Measurements from ENCODE around the gene GINS3.
"Not testable (repeated sequence)": the region's sequence is repeated elsewhere in the genome, so short reads cannot be mapped to it uniquely, and the experiment has no call there.

GINS3 gene

GRCh38 chr16:58379736-58380135 is 12.5 kb upstream of the GINS3 start:
- no peaks in the 10 kb centered on the region for H3K9me3 ChIP-seq (ENCODE audit: low read depth, low read length)
- DNase-seq (ENCODE audit: low read depth, low spot score), result no peak
- no peak overlapping the region for H3K9ac ChIP-seq (ENCODE audit: insufficient read length)
- H3K4me3 ChIP-seq, result no peak overlapping the region
- TF ChIP-seq EZH2 (IDR thresholded peaks at IDR 0.05) (no peak), POLR2AphosphoS5 (IDR thresholded peaks at IDR 0.05; ENCODE audit: borderline replicate concordance, low read depth, low read length) (no peak), FOXP2 (optimal IDR thresholded peaks at IDR 0.05; ENCODE audit: control extremely low read depth, extremely low read length, insufficient read depth) (no peak)
- no peak overlapping the region for H3K27ac ChIP-seq
- no peaks in the 10 kb centered on the region for H3K36me3 ChIP-seq (ENCODE audit: insufficient read depth, low read length)

GRCh38 chr16:58381661-58382060 is 10.6 kb upstream of the GINS3 start:
- Histone ChIP-seq H3K27ac (no peak overlapping the region), H3K36me3 (ENCODE audit: insufficient read depth, low read length) (no peaks in the 10 kb centered on the region)
- no peak for TF ChIP-seq EZH2 (IDR thresholded peaks at IDR 0.05)
- no peak for TF ChIP-seq FOXP2 (optimal IDR thresholded peaks at IDR 0.05; ENCODE audit: control extremely low read depth, extremely low read length, insufficient read depth)
- TF ChIP-seq POLR2AphosphoS5 (IDR thresholded peaks at IDR 0.05; ENCODE audit: borderline replicate concordance, low read depth, low read length), result no peak

GRCh38 chr16:58384437-58385055 is 7.7 kb upstream of the GINS3 start:
- no peaks in the 10 kb centered on the region for H3K9me3 ChIP-seq (ENCODE audit: low read depth, low read length)
- no peak overlapping the region for H3K27ac ChIP-seq
- H3K36me3 ChIP-seq (ENCODE audit: insufficient read depth, low read length), result no peaks in the 10 kb centered on the region
- no peak overlapping the region for H3K4me3 ChIP-seq
- DNase-seq (ENCODE audit: low read depth, low spot score), result no peak
- H3K9ac ChIP-seq (ENCODE audit: insufficient read length), result no peak overlapping the region
- TF ChIP-seq POLR2AphosphoS5 (IDR thresholded peaks at IDR 0.05; ENCODE audit: borderline replicate concordance, low read depth, low read length), result no peak
- no peak for TF ChIP-seq FOXP2 (optimal IDR thresholded peaks at IDR 0.05; ENCODE audit: control extremely low read depth, extremely low read length, insufficient read depth)
- no peak for TF ChIP-seq EZH2 (IDR thresholded peaks at IDR 0.05)

More at GRCh38 chr16:58381661-58382060, 10.6 kb upstream of the GINS3 start:
- no peak overlapping the region for H3K9ac ChIP-seq (ENCODE audit: insufficient read length)
- DNase-seq (ENCODE audit: low read depth, low spot score), result no peak
- no peaks in the 10 kb centered on the region for H3K9me3 ChIP-seq (ENCODE audit: low read depth, low read length)
- no peak overlapping the region for H3K4me3 ChIP-seq

GRCh38 chr16:58385218-58385773 is 7.0 kb upstream of the GINS3 start:
- Histone ChIP-seq H3K36me3 (ENCODE audit: insufficient read depth, low read length) (no peaks in the 10 kb centered on the region), H3K9ac (ENCODE audit: insufficient read length) (no peak overlapping the region), H3K27ac (no peak overlapping the region), H3K4me3 (no peak overlapping the region), H3K9me3 (ENCODE audit: low read depth, low read length) (no peaks in the 10 kb centered on the region)
- TF ChIP-seq EZH2 (IDR thresholded peaks at IDR 0.05) (no peak), FOXP2 (optimal IDR thresholded peaks at IDR 0.05; ENCODE audit: control extremely low read depth, extremely low read length, insufficient read depth) (no peak), POLR2AphosphoS5 (IDR thresholded peaks at IDR 0.05; ENCODE audit: borderline replicate concordance, low read depth, low read length) (no peak)
- DNase-seq (ENCODE audit: low read depth, low spot score), result no peak

- Histone ChIP-seq H3K36me3 (ENCODE audit: insufficient read depth, low read length) (no peaks in the 10 kb centered on the region), H3K9ac (ENCODE audit: insufficient read length) (no peak overlapping the region), H3K9me3 (ENCODE audit: low read depth, low read length) (no peaks in the 10 kb centered on the region), H3K4me3 (no peak overlapping the region), H3K27ac (no peak overlapping the region)
- no peak for TF ChIP-seq POLR2AphosphoS5 (IDR thresholded peaks at IDR 0.05; ENCODE audit: borderline replicate concordance, low read depth, low read length)
- no peak for DNase-seq (ENCODE audit: low read depth, low spot score)
Observed at GRCh38 chr16:58389724-58390123, 2.5 kb upstream of the GINS3 start.

- no peaks in the 10 kb centered on the region for H3K9me3 ChIP-seq (ENCODE audit: low read depth, low read length)
- H3K9ac ChIP-seq (ENCODE audit: insufficient read length), result peak overlapping the region; percentile 91
- TF ChIP-seq EZH2 (IDR thresholded peaks at IDR 0.05), result no peak
- TF ChIP-seq FOXP2 (optimal IDR thresholded peaks at IDR 0.05; ENCODE audit: control extremely low read depth, extremely low read length, insufficient read depth), result no peak
- TF ChIP-seq POLR2AphosphoS5 (IDR thresholded peaks at IDR 0.05; ENCODE audit: borderline replicate concordance, low read depth, low read length), result no peak
- peak overlapping the region; percentile 67; the same call in 1 of the 2 replicates for H3K27ac ChIP-seq
- peak overlapping the region; percentile 91 for H3K4me3 ChIP-seq
- DNase-seq (ENCODE audit: low read depth, low spot score), result no peak
- H3K36me3 ChIP-seq (ENCODE audit: insufficient read depth, low read length), result no peaks in the 10 kb centered on the region
Observed at GRCh38 chr16:58393138-58393504, 850 bp downstream of the GINS3 start.

GRCh38 chr16:58396897-58397296 is 4.6 kb downstream of the GINS3 start:
- H3K27ac ChIP-seq; DNase-seq (ENCODE audit: low read depth, low spot score); H3K9me3 ChIP-seq (ENCODE audit: low read depth, low read length); H3K36me3 ChIP-seq (ENCODE audit: insufficient read depth, low read length); H3K4me3 ChIP-seq; H3K9ac ChIP-seq (ENCODE audit: insufficient read length): not testable (repeated sequence)

- Histone ChIP-seq H3K9ac (ENCODE audit: insufficient read length) (no peak overlapping the region), H3K27ac (no peak overlapping the region), H3K9me3 (ENCODE audit: low read depth, low read length) (no peaks in the 10 kb centered on the region; the same call in 1 of the 2 replicates), H3K4me3 (no peak overlapping the region), H3K36me3 (ENCODE audit: insufficient read depth, low read length) (peaks cover 9% of the 10 kb centered on the region)
- TF ChIP-seq EZH2 (IDR thresholded peaks at IDR 0.05) (no peak), FOXP2 (optimal IDR thresholded peaks at IDR 0.05; ENCODE audit: control extremely low read depth, extremely low read length, insufficient read depth) (no peak), POLR2AphosphoS5 (IDR thresholded peaks at IDR 0.05; ENCODE audit: borderline replicate concordance, low read depth, low read length) (no peak)
- no peak for DNase-seq (ENCODE audit: low read depth, low spot score)
Observed at GRCh38 chr16:58399718-58400633, 7.7 kb downstream of the GINS3 start.

- H3K9me3 ChIP-seq (ENCODE audit: low read depth, low read length); H3K9ac ChIP-seq (ENCODE audit: insufficient read length); H3K27ac ChIP-seq; DNase-seq (ENCODE audit: low read depth, low spot score); H3K36me3 ChIP-seq (ENCODE audit: insufficient read depth, low read length); H3K4me3 ChIP-seq: not testable (repeated sequence)
Observed at GRCh38 chr16:58401305-58401704, 9.0 kb downstream of the GINS3 start.
